Spinal cord (tissue), 4 donors: Measurements from ENCODE around the gene COPZ1. TPM values are rescaled to one million over a fixed set of nuclear protein-coding genes. Genes with fewer than 3 reads are reported as not detected.

Experiments
- polyA plus RNA-seq, 2 donors: library from polyadenylated mRNA; unstranded; fragments of 120-200 nt; gene quantifications; one replicate each; pipeline ENCODE4 v1.2.1, GENCODE V29; 2013; ENCODE audit not compliant: insufficient read length in 2 of 2
- small RNA-seq: library from RNA; depleted of rRNA; stranded (forward); fragments of <200 nt; gene quantifications from one replicate; pipeline ENCODE3, GENCODE V24; 2014; ENCODE audit warnings: low replicate concordance
- total RNA-seq, 2 donors: library from RNA; depleted of rRNA in 1 of 2; stranded (reverse); fragments of 120-200 nt in 1 of 2; fragments of >200 nt in 1 of 2; gene quantifications; one replicate each; pipeline versions ENCODE4 v1.2.3 to v1.2.4, GENCODE V29; 2013 to 2014

Gene COPZ1
- total and polyA plus RNA-seq, 4 donors = 91.0 to 164 (median 156) TPM

Small RNA genes lying within 50 kb of the gene (small RNA-seq; reads per million reads assigned to genes)
- gene MIR148B = 457 reads per million, percentile 99 among the genes with 10 or more reads in this experiment
- gene RN7SL744P = not detected
- gene RNU6-950P = not detected

Other genes starting within 250 kb of the COPZ1 start
- 10 to 100 TPM; 28.7 to 32.0 TPM for gene SMUG1, start 136.1 kb upstream of the COPZ1 start, total RNA-seq
- 10 to 100 TPM; 35.9 to 42.4 TPM for gene SMUG1, start 136.1 kb upstream of the COPZ1 start, polyA plus RNA-seq
- gene CBX5, start 45.0 kb upstream of the COPZ1 start, total RNA-seq = 100 to 1,000 TPM; 114 to 134 TPM
- gene CBX5, start 45.0 kb upstream of the COPZ1 start, polyA plus RNA-seq = 100 to 1,000 TPM; 127 to 138 TPM
- 100 to 1,000 TPM; 354 to 488 TPM for gene HNRNPA1, start 44.4 kb upstream of the COPZ1 start, total RNA-seq
- gene HNRNPA1, start 44.4 kb upstream of the COPZ1 start, polyA plus RNA-seq = 1,000 to 10,000 TPM; 1,520 to 1,571 TPM
- gene NFE2, start 24.1 kb upstream of the COPZ1 start, total RNA-seq = 1 to 10 TPM; 5.6 to 6.5 TPM
- gene NFE2, start 24.1 kb upstream of the COPZ1 start, polyA plus RNA-seq = 1 to 10 TPM; 1.3 to 2.3 TPM
- under 1 TPM; 0.33 to 0.99 TPM for gene GPR84, start 39.4 kb downstream of the COPZ1 start, total RNA-seq
- under 1 TPM; 0.41 to 0.79 TPM for gene GPR84, start 39.4 kb downstream of the COPZ1 start, polyA plus RNA-seq
- gene ZNF385A, start 59.6 kb downstream of the COPZ1 start, total RNA-seq = 1 to 10 TPM; 5.0 to 6.9 TPM
- gene ZNF385A, start 59.6 kb downstream of the COPZ1 start, polyA plus RNA-seq = 10 to 100 TPM; 38.2 to 40.8 TPM
- 10 to 100 TPM; 20.8 to 43.0 TPM for gene ITGA5, start 94.1 kb downstream of the COPZ1 start, total RNA-seq
- gene ITGA5, start 94.1 kb downstream of the COPZ1 start, polyA plus RNA-seq = 10 to 100 TPM; 12.3 to 19.3 TPM
- under 1 TPM; 0.17 to 0.40 TPM for gene GTSF1, start 148.5 kb downstream of the COPZ1 start, total RNA-seq
- 1 to 10 TPM in 1 of 2 donors, under 1 TPM in 1; 0.33 to 2.3 TPM for gene GTSF1, start 148.5 kb downstream of the COPZ1 start, polyA plus RNA-seq
- gene NCKAP1L, start 172.6 kb downstream of the COPZ1 start, total RNA-seq = 10 to 100 TPM; 11.5 to 23.9 TPM
- gene NCKAP1L, start 172.6 kb downstream of the COPZ1 start, polyA plus RNA-seq = 10 to 100 TPM in 1 of 2 donors, 1 to 10 TPM in 1; 8.4 to 13.2 TPM
- 10 to 100 TPM; 10.1 to 29.1 TPM for gene PDE1B, start 224.5 kb downstream of the COPZ1 start, total RNA-seq
- gene PDE1B, start 224.5 kb downstream of the COPZ1 start, polyA plus RNA-seq = 10 to 100 TPM; 47.5 to 57.9 TPM